Gastrocnemius medialis (tissue), 4 donors: Measurements from ENCODE around the gene PPP1R15B. TPM values are rescaled to one million over a fixed set of nuclear protein-coding genes. Genes with fewer than 3 reads are reported as not detected.
A peak's percentile ranks its signal among the peaks of the same experiment; 100 is the strongest.
"Not testable (repeated sequence)": the region's sequence is repeated elsewhere in the genome, so short reads cannot be mapped to it uniquely, and the experiment has no call there.

Experiments used
- ATAC-seq, 2 donors: fragments of 150-250 bp; one replicate each; pipeline ENCODE4 v1.9.1; 2016
- DNase-seq, 2 donors: peaks; one replicate each; pipeline ENCODE4 v3.0.0-alpha.2; 2019
- H3K27ac ChIP-seq, 4 donors: fragments of 200-600 bp; sonication (generic); 1 replicate in 1 of 4; 2 replicates in 3 of 4; pipeline ENCODE4 v1.5.1; 2016 to 2018; ENCODE audit warnings: mild to moderate bottlenecking in 2 of 4, moderate library complexity in 1 of 4
- H3K27me3 ChIP-seq, 3 donors: fragments of 200-600 bp; sonication (generic) in 2 of 3; 1 replicate in 1 of 3; 2 replicates in 2 of 3; pipeline versions ENCODE4 v1.5.1 to v1.6.0; 2016 to 2019; ENCODE audit warnings: mild to moderate bottlenecking in 1 of 3, moderate library complexity in 1 of 3
- H3K36me3 ChIP-seq, 2 donors: fragments of 200-600 bp; sonication (generic) in 1 of 2; one replicate each; pipeline ENCODE4 v1.5.1; 2017 to 2018
- H3K4me1 ChIP-seq, 2 donors: fragments of 200-600 bp; sonication (generic) in 1 of 2; one replicate each; pipeline ENCODE4 v1.5.1; 2016 to 2017; ENCODE audit warnings: mild to moderate bottlenecking in 2 of 2
- H3K4me3 ChIP-seq, 4 donors: fragments of 200-600 bp; sonication (generic) in 3 of 4; 1 replicate in 1 of 4; 2 replicates in 3 of 4; pipeline ENCODE4 v1.5.1; 2016 to 2019; ENCODE audit warnings: mild to moderate bottlenecking in 2 of 4
- H3K9me3 ChIP-seq, 3 donors: fragments of 200-600 bp; sonication (generic) in 2 of 3; 1 replicate in 1 of 3; 2 replicates in 2 of 3; pipeline ENCODE4 v1.5.1; 2016 to 2019
- CTCF ChIP-seq, 5 experiments: fragments of 450-650 bp in 3 of 5; fragments of 200-600 bp in 2 of 5; sonication (generic) in 2 of 5; IDR thresholded peaks in 4 of 5; conservative IDR thresholded peaks in 1 of 5; 1 replicate in 4 of 5; 2 replicates in 1 of 5; pipeline ENCODE4 v1.5.1; 2016 to 2019; ENCODE audit warnings: antibody characterized with exemption in 5 of 5, mild to moderate bottlenecking in 3 of 5, moderate library complexity in 3 of 5
- POLR2A ChIP-seq, 2 donors: fragments of 450-650 bp; IDR thresholded peaks; one replicate each; pipeline ENCODE4 v1.6.1; 2017; ENCODE audit warnings: antibody characterized with exemption in 2 of 2, mild to moderate bottlenecking in 2 of 2, moderate library complexity in 2 of 2
- in situ Hi-C, 4 donors: fragments of 200-750 bp; cut with MboI; loops; one replicate each; pipeline versions ENCODE4 v1.15.0 to v1.8.0; 2017; ENCODE audit warnings: low sequenced_read_pairs in 4 of 4
- intact Hi-C: fragments of 100-400 bp; cut with DNase I; formaldehyde crosslinking; loops from one replicate; pipeline ENCODE4 v1.15.1; 2023; ENCODE audit warnings: low total_unique reads
- total RNA-seq, 4 donors: library from RNA; depleted of rRNA; stranded (reverse); fragments of >200 nt; gene quantifications; one replicate each; pipeline versions ENCODE4 v1.1.0 to v1.2.3, GENCODE V29; 2016

PPP1R15B gene
- total RNA-seq, 4 donors from 2014 or later = 23.8 to 33.0 (median 25.9) TPM

DNA sequence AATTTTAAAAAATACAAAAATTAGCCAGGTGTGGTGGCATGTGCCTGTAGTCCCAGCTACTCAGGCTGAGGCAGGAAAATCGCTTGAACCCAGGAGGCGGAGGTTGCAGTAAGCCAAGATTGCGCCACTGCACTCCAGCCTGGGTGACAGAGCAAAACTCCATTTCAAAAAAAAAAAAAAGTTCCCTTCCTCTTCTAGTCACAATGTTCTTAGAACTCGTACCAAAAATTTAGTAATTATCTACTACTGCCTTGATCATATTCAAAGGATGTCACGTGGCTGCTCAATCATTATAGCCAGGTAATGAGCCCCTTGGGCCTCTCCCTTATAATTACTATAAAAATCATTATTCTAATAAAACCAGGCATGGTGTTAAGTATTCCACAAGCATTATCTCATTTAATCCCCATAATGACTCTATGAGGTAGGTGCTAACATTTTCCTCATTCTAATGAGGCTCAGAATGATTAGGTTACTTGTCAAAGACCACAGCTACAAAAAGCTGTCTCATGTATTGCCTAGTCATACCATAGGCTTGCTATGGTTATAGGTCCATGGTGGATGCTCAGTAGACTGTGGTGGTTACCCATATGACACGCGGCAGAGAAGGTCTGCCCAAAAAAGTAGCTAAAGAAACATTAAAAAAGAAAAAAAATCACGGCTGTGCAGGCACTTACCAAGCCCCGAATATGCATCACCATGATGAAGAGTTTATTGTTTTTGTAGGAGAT is 15.5 kb upstream of the PPP1R15B start:
- ATAC-seq (no peak), DNase-seq (no peak)
- in situ Hi-C loops = no loop called here
- H3K9me3 ChIP-seq = no peaks in the 10 kb centered on the region
- peak overlapping the region in 1 of 4 donors; percentile 22 for H3K27ac ChIP-seq
- H3K4me3 ChIP-seq = no peak overlapping the region
- peaks cover 0 to 14% of the 10 kb centered on the region in 2 donors for H3K4me1 ChIP-seq
- intact Hi-C loops = no loop called here
- H3K36me3 ChIP-seq = peaks cover 0 to 67% of the 10 kb centered on the region in 2 donors
- TF ChIP-seq CTCF (IDR thresholded peaks at IDR 0.05 in 4 of 5, conservative IDR thresholded peaks at IDR 0.05 in 1 of 5) = no peak
- no peak for TF ChIP-seq POLR2A (IDR thresholded peaks at IDR 0.05)
- H3K27me3 ChIP-seq = no peaks in the 10 kb centered on the region

- Histone ChIP-seq H3K27me3 (no peaks in the 10 kb centered on the region), H3K4me1 (peaks cover 0 to 9% of the 10 kb centered on the region in 2 donors), H3K36me3 (peaks cover 0 to 63% of the 10 kb centered on the region in 2 donors), H3K27ac (peak overlapping the region in 2 of 4 donors; percentile 2 to 37), H3K9me3 (no peaks in the 10 kb centered on the region), H3K4me3 (no peak overlapping the region)
- in situ Hi-C loops = no loop called here
- intact Hi-C loops = no loop called here
- DNase-seq (no peak), ATAC-seq (no peak)
- TF ChIP-seq CTCF (IDR thresholded peaks at IDR 0.05 in 4 of 5, conservative IDR thresholded peaks at IDR 0.05 in 1 of 5) (no peak), POLR2A (IDR thresholded peaks at IDR 0.05) (no peak)
Observed at GRCh38 chr1:204426474-204426873, 14.9 kb upstream of the PPP1R15B start.

GRCh38 chr1:204426035-204426436 is 14.4 kb upstream of the PPP1R15B start:
- H3K4me1 ChIP-seq = peaks cover 0 to 5% of the 10 kb centered on the region in 2 donors
- ATAC-seq (no peak), DNase-seq (no peak)
- intact Hi-C loops = no loop called here
- H3K27ac ChIP-seq = peak overlapping the region in 2 of 4 donors; percentile 2 to 37
- peaks cover 0 to 63% of the 10 kb centered on the region in 2 donors for H3K36me3 ChIP-seq
- in situ Hi-C loops = no loop called here
- TF ChIP-seq POLR2A (IDR thresholded peaks at IDR 0.05) (no peak), CTCF (IDR thresholded peaks at IDR 0.05 in 4 of 5, conservative IDR thresholded peaks at IDR 0.05 in 1 of 5) (no peak)
- no peaks in the 10 kb centered on the region for H3K9me3 ChIP-seq
- no peak overlapping the region for H3K4me3 ChIP-seq
- H3K27me3 ChIP-seq = no peaks in the 10 kb centered on the region

DNA sequence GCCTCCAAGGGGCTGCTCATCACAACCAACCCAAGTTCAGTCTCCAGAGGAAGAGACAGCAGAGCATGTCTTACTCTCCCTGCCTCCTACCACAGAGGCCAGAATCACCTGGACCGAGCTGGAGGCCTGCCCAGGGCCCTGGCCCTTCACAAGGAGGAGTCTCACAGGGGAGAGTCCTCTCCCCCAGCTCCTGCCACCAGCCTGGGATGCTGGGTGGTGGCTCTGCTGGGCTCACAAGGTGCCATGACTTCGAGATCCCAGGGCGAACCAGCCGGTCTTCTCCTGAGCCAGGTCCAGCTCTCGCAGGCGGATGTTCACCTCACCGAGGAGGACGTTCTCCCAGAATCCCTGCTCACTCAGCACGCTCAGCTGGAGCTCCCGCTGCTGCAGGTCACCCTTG is 13.0 kb upstream of the PPP1R15B start:
- ATAC-seq (no peak), DNase-seq (no peak)
- intact Hi-C loops (no loop called here), in situ Hi-C loops (no loop called here)
- Histone ChIP-seq H3K9me3 (no peaks in the 10 kb centered on the region), H3K27me3 (no peaks in the 10 kb centered on the region), H3K27ac (no peak overlapping the region), H3K4me1 (peaks cover 0 to 9% of the 10 kb centered on the region in 2 donors), H3K36me3 (peaks cover 0 to 60% of the 10 kb centered on the region in 2 donors), H3K4me3 (no peak overlapping the region)
- TF ChIP-seq CTCF (IDR thresholded peaks at IDR 0.05 in 4 of 5, conservative IDR thresholded peaks at IDR 0.05 in 1 of 5) = no peak
- no peak for TF ChIP-seq POLR2A (IDR thresholded peaks at IDR 0.05)

DNA sequence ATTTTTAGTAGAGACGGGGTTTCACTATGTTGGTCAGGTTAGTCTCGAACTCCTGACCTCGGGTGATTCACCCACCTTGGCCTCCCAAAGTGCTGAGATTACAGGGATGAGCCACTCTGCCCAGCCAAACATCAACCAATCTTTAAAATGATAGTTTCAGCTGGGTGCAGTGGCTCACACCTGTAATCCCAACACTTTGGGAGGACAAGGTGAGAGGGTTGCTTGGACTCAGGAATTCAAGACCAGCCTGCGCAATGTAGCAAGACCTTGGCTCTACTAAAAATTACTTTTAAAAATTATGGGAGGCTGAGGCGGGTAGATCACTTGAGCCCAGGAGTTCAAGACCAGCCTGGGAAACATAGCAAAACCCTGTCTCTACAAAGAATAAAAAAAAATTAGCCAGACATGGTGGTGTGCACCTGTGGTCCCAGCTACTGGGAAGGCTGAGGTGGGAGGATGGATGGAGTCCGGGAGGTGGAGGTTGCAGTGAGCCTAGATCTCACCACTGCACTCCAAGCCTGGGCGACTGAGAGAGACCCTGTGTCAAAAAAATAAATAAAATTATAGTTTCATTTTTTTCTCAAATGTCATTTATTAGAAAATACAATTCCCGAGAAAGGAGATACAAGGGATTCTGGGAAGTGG is 10.6 kb upstream of the PPP1R15B start:
- intact Hi-C loops, DNase-seq, in situ Hi-C loops, ATAC-seq, H3K9me3 ChIP-seq, H3K4me3 ChIP-seq, H3K27me3 ChIP-seq: not testable (repeated sequence)
- Histone ChIP-seq H3K36me3 (peaks cover 0 to 46% of the 10 kb centered on the region in 2 donors), H3K27ac (peak overlapping the region in 3 of 4 donors; percentile 24 to 61 (median 55)), H3K4me1 (peaks cover 0 to 24% of the 10 kb centered on the region in 2 donors)
